ENCODE data around the gene ZNF492. TPM values are rescaled to one million over a fixed set of nuclear protein-coding genes. Genes with fewer than 3 reads are reported as not detected.

ZNF492 gene
- total RNA-seq, 1 donor from 2014 or later = not detected

DNA sequence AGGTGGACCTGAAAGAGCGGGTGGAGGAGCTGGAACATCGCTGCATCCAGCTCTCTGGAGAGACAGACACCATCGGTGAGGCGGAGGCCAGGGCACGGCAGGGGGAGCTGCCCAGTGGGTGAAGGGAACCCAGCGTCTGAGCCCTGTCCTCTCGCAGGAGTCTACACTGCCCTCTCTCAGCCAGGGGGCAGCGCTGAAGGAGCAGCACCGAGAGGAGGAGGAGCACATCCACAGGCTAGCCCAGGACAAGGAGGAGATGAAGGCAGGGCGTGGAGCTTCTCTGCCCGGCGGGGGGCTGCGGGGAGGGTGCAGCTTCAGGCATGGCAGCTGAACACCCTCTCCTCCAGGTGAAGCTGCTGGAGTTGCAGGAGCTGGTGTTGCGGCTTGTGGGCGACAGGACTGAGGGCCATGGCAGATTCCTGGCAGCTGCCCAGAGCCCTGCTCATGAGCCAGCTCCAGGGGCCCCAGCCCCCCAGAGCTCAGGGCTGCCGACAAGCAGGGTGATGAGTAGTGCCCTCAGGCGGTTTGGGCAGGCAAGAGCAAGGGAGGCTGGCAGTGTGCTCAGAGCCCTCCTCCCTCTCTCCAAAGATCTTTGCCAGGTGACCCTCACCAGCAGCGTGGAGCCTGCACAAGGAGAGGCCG, 31.4 kb upstream of the ZNF492 start:
- Histone ChIP-seq H3K27me3 (no peaks in the 10 kb centered on the region), H3K4me1 (no peaks in the 10 kb centered on the region), H3K36me3 (no peaks in the 10 kb centered on the region), H3K27ac (no peak overlapping the region), H3K9me3 (no peaks in the 10 kb centered on the region), H3K4me3 (no peak overlapping the region)
- TF ChIP-seq CTCF (IDR thresholded peaks at IDR 0.05) (no peak), POLR2A (IDR thresholded peaks at IDR 0.05) (no peak), POLR2AphosphoS5 (IDR thresholded peaks at IDR 0.05; ENCODE audit: insufficient read depth in 1 of 2, low read depth in 1 of 2) (no peak)
- DNase-seq (ENCODE audit: extremely low spot score in 2 of 2) = peak; percentile 52 to 70
- intact Hi-C loops (cut with DNase I) = no loop called here

- DNase-seq (ENCODE audit: extremely low spot score in 2 of 2) = peak; percentile 62 to 88
- Histone ChIP-seq H3K4me1 (no peaks in the 10 kb centered on the region), H3K27ac (no peak overlapping the region), H3K9me3 (no peaks in the 10 kb centered on the region), H3K4me3 (no peak overlapping the region), H3K36me3 (no peaks in the 10 kb centered on the region), H3K27me3 (no peaks in the 10 kb centered on the region)
- intact Hi-C loops (cut with DNase I) = no loop called here
- TF ChIP-seq POLR2AphosphoS5 (IDR thresholded peaks at IDR 0.05; ENCODE audit: insufficient read depth in 1 of 2, low read depth in 1 of 2) (no peak), CTCF (IDR thresholded peaks at IDR 0.05) (no peak), POLR2A (IDR thresholded peaks at IDR 0.05) (no peak)
Measured at GRCh38 chr19:22603518-22604440, 30.3 kb upstream of the ZNF492 start.

GRCh38 chr19:22604571-22605274, 29.4 kb upstream of the ZNF492 start:
- TF ChIP-seq POLR2A (IDR thresholded peaks at IDR 0.05) (no peak), CTCF (IDR thresholded peaks at IDR 0.05) (no peak), POLR2AphosphoS5 (IDR thresholded peaks at IDR 0.05; ENCODE audit: insufficient read depth in 1 of 2, low read depth in 1 of 2) (no peak)
- intact Hi-C loops (cut with DNase I) = no loop called here
- no peak overlapping the region for H3K27ac ChIP-seq
- H3K4me3 ChIP-seq = no peak overlapping the region
- H3K4me1 ChIP-seq = no peaks in the 10 kb centered on the region
- peak; percentile 61 to 78 for DNase-seq (ENCODE audit: extremely low spot score in 2 of 2)
- no peaks in the 10 kb centered on the region for H3K36me3 ChIP-seq
- no peaks in the 10 kb centered on the region for H3K27me3 ChIP-seq
- no peaks in the 10 kb centered on the region for H3K9me3 ChIP-seq

DNA sequence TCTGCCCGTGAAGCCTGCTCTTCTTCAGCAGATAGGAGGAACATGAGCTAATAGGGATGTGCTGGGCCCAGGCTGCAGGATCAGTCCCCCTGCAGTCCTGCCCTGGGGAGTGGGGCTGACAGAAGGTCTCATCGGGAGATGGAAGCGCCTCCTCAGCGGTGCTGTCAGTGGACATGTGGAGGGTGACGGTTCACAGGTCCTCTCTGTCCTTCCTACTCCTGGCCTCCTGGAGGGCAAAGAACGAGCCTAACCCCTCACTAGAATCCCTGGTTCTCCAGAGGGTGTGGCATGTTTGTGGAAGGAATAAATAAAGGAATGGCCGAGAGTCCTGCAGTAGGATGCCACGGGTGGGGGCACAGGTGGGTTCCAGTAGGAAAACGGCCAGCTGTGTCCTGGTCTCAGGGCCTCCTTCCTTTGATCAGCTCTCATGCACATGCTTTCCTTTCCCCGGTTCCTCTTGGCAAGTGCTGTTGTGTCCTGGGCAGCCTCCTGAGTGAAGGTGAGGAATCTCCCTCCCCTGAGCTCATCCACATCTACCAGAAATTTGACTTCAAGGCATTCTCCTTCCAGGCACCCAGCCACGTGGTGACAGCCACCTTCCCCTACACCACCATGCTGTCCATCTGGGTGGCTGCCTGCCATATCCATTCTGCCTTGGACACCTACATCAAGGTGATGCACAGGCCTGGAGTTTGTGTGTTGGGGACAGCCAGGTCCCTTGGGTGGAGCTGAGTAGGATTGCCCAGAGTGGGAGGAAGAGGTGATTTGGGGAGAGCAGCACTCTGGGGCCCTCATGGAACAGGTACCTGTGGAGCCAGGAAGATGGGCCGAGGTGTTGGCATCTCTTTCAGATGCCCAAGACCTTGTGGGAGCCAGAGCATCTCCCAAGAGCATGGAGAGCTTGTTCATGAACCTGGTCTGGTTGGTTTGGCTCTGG, 28.6 kb upstream of the ZNF492 start:
- H3K27me3 ChIP-seq = no peaks in the 10 kb centered on the region
- H3K4me1 ChIP-seq = no peaks in the 10 kb centered on the region
- no peak overlapping the region for H3K27ac ChIP-seq
- no peaks in the 10 kb centered on the region for H3K9me3 ChIP-seq
- intact Hi-C loops (cut with DNase I) = no loop called here
- peak; percentile 65 to 81 for DNase-seq (ENCODE audit: extremely low spot score in 2 of 2)
- no peak overlapping the region for H3K4me3 ChIP-seq
- H3K36me3 ChIP-seq = no peaks in the 10 kb centered on the region
- TF ChIP-seq POLR2AphosphoS5 (IDR thresholded peaks at IDR 0.05; ENCODE audit: insufficient read depth in 1 of 2, low read depth in 1 of 2) (no peak), POLR2A (IDR thresholded peaks at IDR 0.05) (no peak), CTCF (IDR thresholded peaks at IDR 0.05) (no peak)
